Aorta (tissue), 5 donors: ENCODE measurements around the gene MAGOH. TPM values are rescaled to one million over a fixed set of nuclear protein-coding genes. Genes with fewer than 3 reads are reported as not detected.

Experiments used
- ATAC-seq: fragments of 200-7000 bp; cut with Tn5 transposase; one replicate; pipeline ENCODE4 v1.9.1; 2022; ENCODE audit warnings: moderate library complexity; ENCODE audit not compliant: low FRiP score
- DNase-seq, 2 donors: peaks; one replicate each; pipeline ENCODE4 v3.0.0-alpha.2; 2020
- H3K27ac ChIP-seq, 2 donors: one replicate each; pipeline ENCODE4 v1.5.1; 2013; ENCODE audit warnings: low read length in 2 of 2, mild to moderate bottlenecking in 2 of 2, moderate library complexity in 2 of 2, control low read depth in 1 of 2, inconsistent platforms in 1 of 2, low read depth in 1 of 2
- H3K27me3 ChIP-seq, 2 donors: one replicate each; pipeline ENCODE4 v1.6.1; 2013; ENCODE audit warnings: control low read depth in 1 of 2, low read length in 1 of 2, mild to moderate bottlenecking in 1 of 2, moderate library complexity in 1 of 2; ENCODE audit not compliant: insufficient read depth in 2 of 2, control insufficient read depth in 1 of 2
- H3K36me3 ChIP-seq, 2 donors: one replicate each; pipeline ENCODE4 v1.6.1; 2013; ENCODE audit warnings: control low read depth in 1 of 2, low read length in 1 of 2, mild to moderate bottlenecking in 1 of 2; ENCODE audit not compliant: insufficient read depth in 2 of 2, control insufficient read depth in 1 of 2
- H3K4me1 ChIP-seq, 2 donors: one replicate each; pipeline ENCODE4 v1.6.1; 2013; ENCODE audit warnings: low read length in 2 of 2, control low read depth in 1 of 2, mild to moderate bottlenecking in 1 of 2, moderate library complexity in 1 of 2; ENCODE audit not compliant: insufficient read depth in 2 of 2, control insufficient read depth in 1 of 2
- H3K4me3 ChIP-seq, 2 donors: one replicate each; pipeline ENCODE4 v1.5.1; 2013; ENCODE audit warnings: low read length in 2 of 2, control low read depth in 1 of 2, mild to moderate bottlenecking in 1 of 2
- H3K9me3 ChIP-seq: one replicate; pipeline ENCODE4 v1.6.1; 2013; ENCODE audit warnings: mild to moderate bottlenecking, low read length; ENCODE audit not compliant: control insufficient read depth
- WGBS, 2 donors: extraction: QIAGEN DNeasy Blood & Tissue Kit; methylation state at CpG; one replicate each; pipeline ENCODE4 v1.1.7; 2013; 5-methylcytosine and 5-hydroxymethylcytosine counted together
- intact Hi-C, 2 donors: fragments of 100-400 bp; cut with DNase I; formaldehyde crosslinking; loops; one replicate each; pipeline versions ENCODE4 v1.14.2 to v1.15.0; 2022
- polyA plus RNA-seq, 2 donors: library from polyadenylated mRNA; stranded (reverse); fragments of 200-250 nt; gene quantifications; one replicate each; pipeline ENCODE4 v1.2.3, GENCODE V29; 2013
- total RNA-seq, 2 donors: library from RNA; stranded (reverse); fragmentation: NEBNext Ultra II Directional; extraction: Animal tissue kit (Norgen Biotek cat#: 25700); gene quantifications; one replicate each; pipeline ENCODE4 v1.2.1, GENCODE V29; 2021
- donor health status: healthy with polysubstance abuse.
- donor health status: Bipolar disorder and iron deficiency.
- donor health status: DM: no; HTN: no; CAD: no.
- donor health status: DM: no; HTN: no; CAD: no.
- donor health status: DM: yes; HTN: yes; CAD: no.

MAGOH gene
- total and polyA plus RNA-seq, 4 donors: 26.7 to 65.2 (median 39.2) TPM

GRCh38 chr1:53273526-53273925 lies 35.2 kb upstream of the MAGOH start:
- no peak for DNase-seq
- intact Hi-C loops: no loop called here

GRCh38 chr1:53272349-53272748 lies 34.0 kb upstream of the MAGOH start:
- H3K27me3 ChIP-seq: no peaks in the 10 kb centered on the region
- H3K9me3 ChIP-seq: no peaks in the 10 kb centered on the region
- intact Hi-C loops: no loop called here
- no peaks in the 10 kb centered on the region for H3K36me3 ChIP-seq
- DNase-seq (no peak), ATAC-seq (no peak)
- 79 to 94% methylated on average over 4 of the region's 4 CpGs for WGBS, 2 donors
- no peak overlapping the region for H3K4me3 ChIP-seq
- H3K27ac ChIP-seq: no peak overlapping the region
- no peaks in the 10 kb centered on the region for H3K4me1 ChIP-seq

More at GRCh38 chr1:53273526-53273925, 35.2 kb upstream of the MAGOH start:
- H3K27me3 ChIP-seq: no peaks in the 10 kb centered on the region
- no peak overlapping the region for H3K4me3 ChIP-seq
- no peaks in the 10 kb centered on the region for H3K9me3 ChIP-seq
- H3K4me1 ChIP-seq: no peaks in the 10 kb centered on the region
- no peak overlapping the region for H3K27ac ChIP-seq
- 85 to 86% methylated on average over 2 of the region's 2 CpGs for WGBS, 2 donors
- H3K36me3 ChIP-seq: no peaks in the 10 kb centered on the region
- ATAC-seq: no peak

- 97 to 99% methylated on average over 5 of the region's 5 CpGs for WGBS, 2 donors
- H3K4me1 ChIP-seq: no peaks in the 10 kb centered on the region
- H3K36me3 ChIP-seq: no peaks in the 10 kb centered on the region
- H3K27me3 ChIP-seq: no peaks in the 10 kb centered on the region
- intact Hi-C loops: no loop called here
- no peak overlapping the region for H3K27ac ChIP-seq
- no peaks in the 10 kb centered on the region for H3K9me3 ChIP-seq
- DNase-seq (no peak), ATAC-seq (no peak)
- H3K4me3 ChIP-seq: no peak overlapping the region
These were observed 33.2 kb upstream of the MAGOH start for GRCh38 chr1:53271446-53272090.

- 93 to 95% methylated on average over 8 of the region's 8 CpGs for WGBS, 2 donors
These were observed 32.6 kb upstream of the MAGOH start for GRCh38 chr1:53270873-53271272.

GRCh38 chr1:53270107-53270506 lies 31.8 kb upstream of the MAGOH start:
- Histone ChIP-seq H3K4me1 (no peaks in the 10 kb centered on the region), H3K27ac (no peak overlapping the region), H3K9me3 (no peaks in the 10 kb centered on the region), H3K4me3 (no peak overlapping the region), H3K27me3 (no peaks in the 10 kb centered on the region), H3K36me3 (no peaks in the 10 kb centered on the region)
- WGBS, 2 donors: 78 to 84% methylated on average over 1 of the region's 1 CpG
- intact Hi-C loops: no loop called here
- ATAC-seq: no peak
- DNase-seq: no peak

More at GRCh38 chr1:53270873-53271272, 32.6 kb upstream of the MAGOH start:
- intact Hi-C loops: no loop called here
- H3K4me1 ChIP-seq: no peaks in the 10 kb centered on the region
- no peak overlapping the region for H3K4me3 ChIP-seq
- H3K9me3 ChIP-seq: no peaks in the 10 kb centered on the region
- no peaks in the 10 kb centered on the region for H3K36me3 ChIP-seq
- DNase-seq (no peak), ATAC-seq (no peak)
- H3K27me3 ChIP-seq: no peaks in the 10 kb centered on the region
- no peak overlapping the region for H3K27ac ChIP-seq

- no peak for DNase-seq
- no peak overlapping the region for H3K27ac ChIP-seq
- H3K9me3 ChIP-seq: no peaks in the 10 kb centered on the region
- H3K4me3 ChIP-seq: no peak overlapping the region
- H3K4me1 ChIP-seq: no peaks in the 10 kb centered on the region
- intact Hi-C loops: no loop called here
- no peak for ATAC-seq
- H3K36me3 ChIP-seq: no peaks in the 10 kb centered on the region
- H3K27me3 ChIP-seq: no peaks in the 10 kb centered on the region
These were observed 29.4 kb upstream of the MAGOH start for GRCh38 chr1:53267761-53268160.

- no peak for ATAC-seq
- DNase-seq: no peak
These were observed 27.7 kb upstream of the MAGOH start for GRCh38 chr1:53266038-53266437.

GRCh38 chr1:53265581-53265980 lies 27.3 kb upstream of the MAGOH start:
- DNase-seq (no peak), ATAC-seq (no peak)

More at GRCh38 chr1:53266038-53266437, 27.7 kb upstream of the MAGOH start:
- Histone ChIP-seq H3K27me3 (no peaks in the 10 kb centered on the region), H3K4me1 (no peaks in the 10 kb centered on the region), H3K4me3 (no peak overlapping the region), H3K36me3 (no peaks in the 10 kb centered on the region), H3K27ac (no peak overlapping the region), H3K9me3 (no peaks in the 10 kb centered on the region)
- intact Hi-C loops: no loop called here

GRCh38 chr1:53264048-53264447 lies 25.7 kb upstream of the MAGOH start:
- intact Hi-C loops: no loop called here
- Histone ChIP-seq H3K27ac (no peak overlapping the region), H3K4me1 (no peaks in the 10 kb centered on the region), H3K4me3 (no peak overlapping the region), H3K27me3 (no peaks in the 10 kb centered on the region), H3K36me3 (no peaks in the 10 kb centered on the region), H3K9me3 (no peaks in the 10 kb centered on the region)
- 96% methylated on average over 11 of the region's 11 CpGs for WGBS, 2 donors
- DNase-seq (no peak), ATAC-seq (no peak)

More at GRCh38 chr1:53265581-53265980, 27.3 kb upstream of the MAGOH start:
- H3K9me3 ChIP-seq: no peaks in the 10 kb centered on the region
- no peaks in the 10 kb centered on the region for H3K27me3 ChIP-seq
- WGBS, 2 donors: 95 to 97% methylated on average over 4 of the region's 4 CpGs
- no peaks in the 10 kb centered on the region for H3K36me3 ChIP-seq
- intact Hi-C loops: no loop called here
- no peak overlapping the region for H3K4me3 ChIP-seq
- H3K27ac ChIP-seq: no peak overlapping the region
- no peaks in the 10 kb centered on the region for H3K4me1 ChIP-seq
